Umbilical cord (tissue), 2 donors: Measurements from ENCODE around the gene RERE. TPM values are rescaled to one million over a fixed set of nuclear protein-coding genes. Genes with fewer than 3 reads are reported as not detected.
"Not testable (repeated sequence)": the region's sequence is repeated elsewhere in the genome, so short reads cannot be mapped to it uniquely, and the experiment has no call there.

Experiments
- DNase-seq: peaks from one replicate; pipeline ENCODE4 v3.0.0-alpha.2; 2015; ENCODE audit warnings: low spot score
- total RNA-seq: library from RNA; depleted of rRNA; stranded (reverse); fragments of >200 nt; gene quantifications from one replicate; pipeline ENCODE4 v1.2.3, GENCODE V29; 2014; ENCODE audit warnings: low replicate concordance; ENCODE audit not compliant: insufficient read depth

RERE gene
- total RNA-seq, 1 donor from 2014 or later, result 73.9 TPM

- no peak for DNase-seq
These were observed 98.5 kb downstream of the RERE start for GRCh38 chr1:8718850-8719361.

GRCh38 chr1:8717148-8717547 is 100.3 kb downstream of the RERE start:
- DNase-seq, result no peak

- no peak for DNase-seq
These were observed 101.2 kb downstream of the RERE start for GRCh38 chr1:8716238-8716637.

GRCh38 chr1:8714173-8714572 is 103.3 kb downstream of the RERE start:
- DNase-seq, result no peak

- DNase-seq, result peak; percentile 95
These were observed 104.8 kb downstream of the RERE start for GRCh38 chr1:8712413-8713231.

- no peak for DNase-seq
These were observed 105.5 kb downstream of the RERE start for GRCh38 chr1:8711873-8712412.

GRCh38 chr1:8711151-8711550 is 106.3 kb downstream of the RERE start:
- no peak for DNase-seq

GRCh38 chr1:8708259-8708658 is 109.2 kb downstream of the RERE start:
- DNase-seq, result no peak

- DNase-seq, result peak; percentile 88
These were observed 110.4 kb downstream of the RERE start for GRCh38 chr1:8706995-8707396.

- DNase-seq, result no peak
These were observed 111.1 kb downstream of the RERE start for GRCh38 chr1:8706291-8706690.

GRCh38 chr1:8704866-8705506 is 112.5 kb downstream of the RERE start:
- DNase-seq, result no peak

GRCh38 chr1:8702850-8703810 is 114.3 kb downstream of the RERE start:
- peak; percentile 93 for DNase-seq

GRCh38 chr1:8702472-8702849 is 115.0 kb downstream of the RERE start:
- DNase-seq, result no peak

- DNase-seq, result peak; percentile 57
These were observed 115.5 kb downstream of the RERE start for GRCh38 chr1:8701794-8702471.

- no peak for DNase-seq
These were observed 117.8 kb downstream of the RERE start for GRCh38 chr1:8699679-8700078.

- DNase-seq, result no peak
These were observed 118.4 kb downstream of the RERE start for GRCh38 chr1:8698937-8699447.

- no peak for DNase-seq
These were observed 119.3 kb downstream of the RERE start for GRCh38 chr1:8698012-8698630.

GRCh38 chr1:8695442-8695841 is 122.0 kb downstream of the RERE start:
- DNase-seq, result not testable (repeated sequence)

- DNase-seq, result no peak
These were observed 124.3 kb downstream of the RERE start for GRCh38 chr1:8693107-8693506.

- no peak for DNase-seq
These were observed 125.8 kb downstream of the RERE start for GRCh38 chr1:8691662-8692061.

- DNase-seq, result no peak
These were observed 127.3 kb downstream of the RERE start for GRCh38 chr1:8690253-8690525.
